Body of pancreas (tissue), 4 donors: ENCODE results near the gene EEF1AKMT3. TPM values are rescaled to one million over a fixed set of nuclear protein-coding genes. Genes with fewer than 3 reads are reported as not detected.

Source experiments
- ATAC-seq: fragments of 150-250 bp; one replicate; pipeline ENCODE4 v1.9.1; 2016
- DNase-seq, 4 donors: peaks; one replicate each; pipeline ENCODE4 v3.0.0-alpha.2; 2019
- H3K27ac ChIP-seq, 4 donors: fragments of 200-600 bp; sonication (generic); 1 replicate in 3 of 4; 2 replicates in 1 of 4; pipeline versions ENCODE4 v1.5.1 to v1.6.1; 2016 to 2019; ENCODE audit warnings: mild to moderate bottlenecking in 1 of 4, mixed read lengths in 1 of 4, moderate library complexity in 1 of 4
- H3K27me3 ChIP-seq, 2 donors: fragments of 200-600 bp; sonication (generic); one replicate each; pipeline ENCODE4 v1.6.0; 2016; ENCODE audit warnings: mild to moderate bottlenecking in 1 of 2
- H3K36me3 ChIP-seq, 2 donors: fragments of 200-600 bp; sonication (generic); replicated peaks in 1 of 2; 2 replicates each; pipeline ENCODE4 v1.5.1; 2016; ENCODE audit warnings: low read depth in 2 of 2; ENCODE audit not compliant: insufficient read depth in 1 of 2
- H3K4me1 ChIP-seq: fragments of 200-600 bp; sonication (generic); one replicate; pipeline ENCODE4 v1.6.0; 2016
- H3K4me3 ChIP-seq, 2 donors: fragments of 200-600 bp; sonication (generic); 1 replicate in 1 of 2; 2 replicates in 1 of 2; pipeline ENCODE4 v1.5.1; 2016 to 2019
- H3K9me3 ChIP-seq, 3 donors: fragments of 200-600 bp; sonication (generic); 1 replicate in 2 of 3; 2 replicates in 1 of 3; pipeline ENCODE4 v1.5.1; 2016
- POLR2A ChIP-seq, 3 donors: fragments of 450-650 bp; IDR thresholded peaks; one replicate each; pipeline ENCODE4 v1.6.1; 2016; ENCODE audit warnings: antibody characterized with exemption in 3 of 3, mild to moderate bottlenecking in 2 of 3
- WGBS, 2 donors: methylation state at CpG; one replicate each; pipeline ENCODE4 v1.1.5; 2017; 5-methylcytosine and 5-hydroxymethylcytosine counted together
- intact Hi-C: fragments of 100-400 bp; cut with DNase I; formaldehyde crosslinking; loops from one replicate; pipeline ENCODE4 v1.15.1; 2023
- total RNA-seq, 2 donors: library from RNA; depleted of rRNA; stranded (reverse); fragments of >200 nt; gene quantifications; one replicate each; pipeline ENCODE4 v1.1.0, GENCODE V29; 2016
- TF ChIP-seq, protein P1 (sequence below), 7 experiments: fragments of 450-650 bp in 4 of 7; fragments of 200-600 bp in 3 of 7; sonication (generic) in 3 of 7; IDR thresholded peaks; one replicate each; pipeline ENCODE4 v1.5.1; 2016 to 2019; ENCODE audit warnings: antibody characterized with exemption in 7 of 7

Gene EEF1AKMT3
- total RNA-seq, 2 donors from 2014 or later: 11.2 to 15.0 TPM

DNA sequence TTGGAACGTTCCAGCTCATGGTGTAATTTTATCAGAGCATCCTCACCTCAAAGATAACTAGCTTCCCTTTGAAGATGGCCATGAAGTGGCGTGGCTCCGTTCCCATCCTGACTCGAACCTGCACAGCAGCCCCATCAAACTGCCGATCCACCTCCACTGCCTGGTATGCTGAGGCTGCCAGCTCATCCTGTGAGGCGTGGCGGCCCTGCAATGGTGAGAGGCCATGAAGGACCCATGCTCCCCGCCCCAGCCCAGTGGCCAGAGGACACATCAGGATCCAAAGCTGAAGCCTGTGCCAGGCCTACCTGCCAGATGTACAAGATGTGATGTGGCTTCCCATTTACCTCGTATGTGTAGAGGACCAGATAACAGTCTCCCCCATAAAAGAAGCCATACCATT is 34.9 kb downstream of the EEF1AKMT3 start:
- Histone ChIP-seq H3K27ac (no peak overlapping the region), H3K27me3 (no peaks in the 10 kb centered on the region), H3K4me3 (no peak overlapping the region), H3K4me1 (peaks cover 3% of the 10 kb centered on the region), H3K36me3 (peaks cover 7 to 15% of the 10 kb centered on the region in 2 donors), H3K9me3 (no peaks in the 10 kb centered on the region)
- DNase-seq (no peak), ATAC-seq (no peak)
- intact Hi-C loops: no loop called here
- WGBS, 2 donors: 77 to 78% methylated on average over 6 to 9 of the region's 9 CpGs
- TF ChIP-seq POLR2A (IDR thresholded peaks at IDR 0.05): no peak
- TF ChIP-seq, protein P1, sequence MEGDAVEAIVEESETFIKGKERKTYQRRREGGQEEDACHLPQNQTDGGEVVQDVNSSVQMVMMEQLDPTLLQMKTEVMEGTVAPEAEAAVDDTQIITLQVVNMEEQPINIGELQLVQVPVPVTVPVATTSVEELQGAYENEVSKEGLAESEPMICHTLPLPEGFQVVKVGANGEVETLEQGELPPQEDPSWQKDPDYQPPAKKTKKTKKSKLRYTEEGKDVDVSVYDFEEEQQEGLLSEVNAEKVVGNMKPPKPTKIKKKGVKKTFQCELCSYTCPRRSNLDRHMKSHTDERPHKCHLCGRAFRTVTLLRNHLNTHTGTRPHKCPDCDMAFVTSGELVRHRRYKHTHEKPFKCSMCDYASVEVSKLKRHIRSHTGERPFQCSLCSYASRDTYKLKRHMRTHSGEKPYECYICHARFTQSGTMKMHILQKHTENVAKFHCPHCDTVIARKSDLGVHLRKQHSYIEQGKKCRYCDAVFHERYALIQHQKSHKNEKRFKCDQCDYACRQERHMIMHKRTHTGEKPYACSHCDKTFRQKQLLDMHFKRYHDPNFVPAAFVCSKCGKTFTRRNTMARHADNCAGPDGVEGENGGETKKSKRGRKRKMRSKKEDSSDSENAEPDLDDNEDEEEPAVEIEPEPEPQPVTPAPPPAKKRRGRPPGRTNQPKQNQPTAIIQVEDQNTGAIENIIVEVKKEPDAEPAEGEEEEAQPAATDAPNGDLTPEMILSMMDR (IDR thresholded peaks at IDR 0.05): no peak

DNA sequence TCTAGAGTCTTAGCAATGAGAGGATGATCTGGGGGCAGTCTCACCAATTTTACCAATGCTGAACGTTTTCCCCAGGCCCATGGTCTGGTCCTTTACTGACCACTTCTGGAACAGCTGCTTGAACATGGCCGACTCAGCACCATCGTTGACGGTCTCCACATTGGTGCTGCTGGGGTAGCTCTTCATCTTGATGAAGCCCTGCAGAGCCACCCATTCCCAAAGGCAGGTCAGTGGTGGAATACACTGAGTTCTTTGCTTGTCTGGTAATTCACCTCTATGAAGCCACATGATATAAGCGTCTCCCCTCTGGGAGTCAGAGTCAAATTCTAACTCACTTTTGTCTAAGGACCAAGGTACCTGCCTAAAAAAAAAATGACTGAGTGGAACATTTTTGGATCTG is 35.9 kb downstream of the EEF1AKMT3 start:
- Histone ChIP-seq H3K9me3 (no peaks in the 10 kb centered on the region), H3K36me3 (peaks cover 7 to 11% of the 10 kb centered on the region in 2 donors), H3K27ac (no peak overlapping the region), H3K4me3 (no peak overlapping the region), H3K4me1 (peaks cover 3% of the 10 kb centered on the region), H3K27me3 (no peaks in the 10 kb centered on the region)
- DNase-seq (no peak), ATAC-seq (no peak)
- WGBS, 2 donors: 73 to 82% methylated on average over 5 of the region's 5 CpGs
- intact Hi-C loops: no loop called here
- TF ChIP-seq, protein P1 (IDR thresholded peaks at IDR 0.05): no peak
- no peak for TF ChIP-seq POLR2A (IDR thresholded peaks at IDR 0.05)

DNA sequence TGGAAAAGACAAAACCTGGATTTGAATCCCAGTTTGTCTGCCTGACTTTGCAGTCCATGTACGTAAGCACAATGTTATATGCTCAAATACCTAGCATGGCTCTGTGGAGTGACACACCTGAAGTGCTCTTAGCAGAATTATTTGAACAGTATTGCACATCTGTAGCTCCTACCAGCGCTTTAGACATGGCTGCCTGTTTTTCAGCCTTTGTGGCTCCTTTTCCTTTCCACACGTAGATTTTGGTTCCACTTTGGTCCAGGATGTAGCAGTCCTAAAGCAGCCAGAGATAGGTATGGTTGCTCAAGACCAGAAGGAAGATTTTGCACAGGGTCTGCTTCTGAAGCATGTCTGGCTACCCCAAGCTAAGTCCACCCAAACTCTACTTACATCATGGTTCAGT is 37.0 kb downstream of the EEF1AKMT3 start:
- no peak overlapping the region for H3K4me3 ChIP-seq
- H3K27me3 ChIP-seq: no peaks in the 10 kb centered on the region
- DNase-seq: no peak
- no peaks in the 10 kb centered on the region for H3K4me1 ChIP-seq
- WGBS, 2 donors: 83 to 93% methylated on average over 3 of the region's 3 CpGs
- H3K36me3 ChIP-seq: peaks cover 7 to 11% of the 10 kb centered on the region in 2 donors
- H3K9me3 ChIP-seq: no peaks in the 10 kb centered on the region
- no peak for ATAC-seq
- TF ChIP-seq, protein P1 (IDR thresholded peaks at IDR 0.05): no peak
- TF ChIP-seq POLR2A (IDR thresholded peaks at IDR 0.05): no peak
- intact Hi-C loops: no loop called here
- H3K27ac ChIP-seq: no peak overlapping the region

DNA sequence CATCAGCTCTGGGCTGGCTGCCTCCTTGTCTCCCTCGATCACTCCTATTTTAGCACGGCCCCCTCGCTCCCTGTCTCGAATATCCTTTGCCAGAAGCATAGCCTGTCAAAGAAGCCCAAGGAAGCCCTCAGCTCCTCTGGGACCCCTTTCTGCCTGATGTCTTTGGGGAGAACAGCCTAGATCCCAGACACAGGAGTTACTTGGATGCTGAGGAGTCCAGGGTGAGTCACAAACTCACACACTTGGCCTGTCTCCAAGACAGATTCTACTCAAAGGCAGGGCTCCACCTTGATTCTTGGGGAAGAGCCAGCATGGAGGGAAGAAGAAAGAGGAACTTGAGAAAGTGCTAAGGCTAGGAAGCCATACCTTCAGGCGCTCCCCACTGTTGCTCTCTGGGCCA is 38.0 kb downstream of the EEF1AKMT3 start:
- no peak overlapping the region for H3K4me3 ChIP-seq
- H3K36me3 ChIP-seq: peaks cover 7 to 11% of the 10 kb centered on the region in 2 donors
- intact Hi-C loops: no loop called here
- H3K9me3 ChIP-seq: no peaks in the 10 kb centered on the region
- H3K27me3 ChIP-seq: no peaks in the 10 kb centered on the region
- peak in 1 of 4 donors; percentile 39 for DNase-seq
- WGBS, 2 donors: 89 to 90% methylated on average over 5 of the region's 5 CpGs
- no peaks in the 10 kb centered on the region for H3K4me1 ChIP-seq
- no peak for ATAC-seq
- no peak for TF ChIP-seq POLR2A (IDR thresholded peaks at IDR 0.05)
- H3K27ac ChIP-seq: no peak overlapping the region

DNA sequence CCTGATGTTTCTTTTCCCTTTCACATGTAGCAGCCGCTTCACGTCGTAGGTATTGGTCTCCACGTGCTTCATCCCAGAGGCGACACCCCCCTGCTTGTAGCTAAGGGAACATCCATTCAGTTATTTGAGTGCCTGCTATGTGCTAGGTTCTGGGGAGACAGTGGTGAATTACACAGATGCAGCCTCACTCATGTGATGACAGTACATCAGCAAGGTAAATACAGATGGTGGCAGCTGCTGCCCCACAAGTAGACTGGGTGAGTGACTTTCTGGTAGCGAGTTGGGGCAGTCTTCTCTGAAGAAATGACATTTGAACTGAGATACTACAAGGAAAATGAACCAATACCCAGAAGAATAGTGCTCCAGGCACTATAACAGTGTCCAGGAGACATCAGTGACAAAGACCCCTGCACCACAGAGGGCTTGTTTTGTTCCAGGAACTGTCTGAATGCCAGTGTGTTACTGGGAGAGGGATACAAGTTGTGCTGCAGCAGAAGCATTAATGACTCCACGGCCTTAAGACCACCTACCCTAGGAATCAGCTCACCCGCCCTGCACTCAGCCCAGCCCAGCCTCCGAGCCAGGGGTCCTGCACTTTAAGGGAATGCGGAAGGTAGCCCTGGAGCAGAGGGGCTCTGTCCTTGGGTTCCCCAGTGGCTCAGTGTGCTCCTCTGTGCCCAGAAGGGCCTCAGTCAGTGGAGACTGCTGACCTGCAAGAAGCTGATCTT is 38.8 kb downstream of the EEF1AKMT3 start:
- Histone ChIP-seq H3K4me3 (no peak overlapping the region), H3K36me3 (peaks cover 7 to 9% of the 10 kb centered on the region in 2 donors), H3K27ac (no peak overlapping the region), H3K9me3 (no peaks in the 10 kb centered on the region), H3K4me1 (no peaks in the 10 kb centered on the region), H3K27me3 (no peaks in the 10 kb centered on the region)
- DNase-seq (no peak), ATAC-seq (no peak)
- intact Hi-C loops: no loop called here
- TF ChIP-seq POLR2A (IDR thresholded peaks at IDR 0.05): no peak
- TF ChIP-seq, protein P1 (IDR thresholded peaks at IDR 0.05): no peak
- WGBS, 2 donors: 87 to 89% methylated on average over 9 to 10 of the region's 10 CpGs
